Left ventricle myocardium inferior (tissue), 1 donor: Measurements from ENCODE around the gene NR5A2. TPM values are rescaled to one million over a fixed set of nuclear protein-coding genes. Genes with fewer than 3 reads are reported as not detected.

Source experiments
- DNase-seq: peaks from one replicate; pipeline ENCODE4 v3.0.0-alpha.2; 2020
- H3K27ac ChIP-seq: fragments of 200-600 bp; replicated peaks from 2 replicates; pipeline ENCODE4 v1.8.0; 2021
- H3K27me3 ChIP-seq: fragments of 200-600 bp; 2 replicates; pipeline ENCODE4 v1.8.0; 2021; ENCODE audit warnings: low read depth
- H3K36me3 ChIP-seq: fragments of 200-600 bp; 2 replicates; pipeline ENCODE4 v1.8.0; 2021
- H3K4me1 ChIP-seq: fragments of 200-600 bp; 2 replicates; pipeline ENCODE4 v1.8.0; 2021
- H3K4me3 ChIP-seq: fragments of 200-600 bp; 2 replicates; pipeline ENCODE4 v1.8.0; 2021; ENCODE audit warnings: mild to moderate bottlenecking, moderate library complexity
- H3K9me3 ChIP-seq: fragments of 200-600 bp; replicated peaks from 2 replicates; pipeline ENCODE4 v1.8.0; 2021
- CTCF ChIP-seq: fragments of 200-600 bp; IDR thresholded peaks from 2 replicates; pipeline ENCODE4 v1.8.0; 2021; ENCODE audit warnings: antibody characterized with exemption, mild to moderate bottlenecking, borderline replicate concordance
- intact Hi-C: fragments of 100-400 bp; cut with micrococcal nuclease; formaldehyde crosslinking; loops from one replicate; pipeline ENCODE4 v1.11.0; 2022
- total RNA-seq: library from RNA; stranded (reverse); fragmentation: NEBNext Ultra II Directional; extraction: Animal tissue kit (Norgen Biotek cat#: 25700); gene quantifications from one replicate; pipeline ENCODE4 v1.2.1, GENCODE V29; 2021
- donor health status: DM: no; HTN: yes; CAD: no; lungs with severe emphysema.

The NR5A2 gene
- total RNA-seq, 1 donor from 2014 or later = 1.3 TPM

GRCh38 chr1:200035956-200036618, 8.6 kb downstream of the NR5A2 start:
- Histone ChIP-seq H3K36me3 (no peaks in the 10 kb centered on the region), H3K27ac (no peak overlapping the region), H3K4me3 (peak overlapping the region; percentile 40), H3K27me3 (peaks cover 100% of the 10 kb centered on the region), H3K4me1 (peaks cover 43% of the 10 kb centered on the region), H3K9me3 (no peaks in the 10 kb centered on the region)
- TF ChIP-seq CTCF = no peak
- no peak for DNase-seq
- intact Hi-C loops = no loop called here

- no peak for DNase-seq
- Histone ChIP-seq H3K9me3 (no peaks in the 10 kb centered on the region), H3K36me3 (no peaks in the 10 kb centered on the region), H3K4me1 (peaks cover 50% of the 10 kb centered on the region), H3K27ac (no peak overlapping the region), H3K27me3 (peaks cover 100% of the 10 kb centered on the region), H3K4me3 (no peak overlapping the region)
- intact Hi-C loops = no loop called here
- TF ChIP-seq CTCF = no peak
Measured at GRCh38 chr1:200036619-200037270, 9.2 kb downstream of the NR5A2 start.

GRCh38 chr1:200037501-200037900, 10.0 kb downstream of the NR5A2 start:
- no peaks in the 10 kb centered on the region for H3K9me3 ChIP-seq
- H3K27ac ChIP-seq = no peak overlapping the region
- no peak for TF ChIP-seq CTCF
- H3K4me1 ChIP-seq = peaks cover 57% of the 10 kb centered on the region
- no peaks in the 10 kb centered on the region for H3K36me3 ChIP-seq
- intact Hi-C loops = no loop called here
- DNase-seq = no peak
- H3K27me3 ChIP-seq = peaks cover 100% of the 10 kb centered on the region
- no peak overlapping the region for H3K4me3 ChIP-seq

GRCh38 chr1:200037904-200038303, 10.4 kb downstream of the NR5A2 start:
- no peaks in the 10 kb centered on the region for H3K36me3 ChIP-seq
- H3K4me3 ChIP-seq = no peak overlapping the region
- H3K4me1 ChIP-seq = peaks cover 61% of the 10 kb centered on the region
- no peak overlapping the region for H3K27ac ChIP-seq
- no peak for DNase-seq
- TF ChIP-seq CTCF = no peak
- no peaks in the 10 kb centered on the region for H3K9me3 ChIP-seq
- intact Hi-C loops = no loop called here
- H3K27me3 ChIP-seq = peaks cover 100% of the 10 kb centered on the region

- H3K27me3 ChIP-seq = peaks cover 100% of the 10 kb centered on the region
- no peaks in the 10 kb centered on the region for H3K9me3 ChIP-seq
- H3K4me3 ChIP-seq = peak overlapping the region; percentile 71
- no peak overlapping the region for H3K27ac ChIP-seq
- TF ChIP-seq CTCF = no peak
- intact Hi-C loops = no loop called here
- H3K36me3 ChIP-seq = no peaks in the 10 kb centered on the region
- peaks cover 67% of the 10 kb centered on the region for H3K4me1 ChIP-seq
- no peak for DNase-seq
Measured at GRCh38 chr1:200038325-200038980, 10.9 kb downstream of the NR5A2 start.
